Stimulated activated CD4-positive, alpha-beta T cell treated with anti-CD3 and anti-CD28 coated beads, TNF-alpha, amount 100 ng/mL, for 24 hours (primary cell): ENCODE measurements around the gene ASPHD1.
"Not testable (repeated sequence)": the region's sequence is repeated elsewhere in the genome, so short reads cannot be mapped to it uniquely, and the experiment has no call there.

Experiments
- DNase-seq, 3 experiments: peaks; one replicate each; pipeline ENCODE4 v3.0.0-alpha.2; 2020; ENCODE audit warnings: low read depth in 3 of 3

ASPHD1 gene

GRCh38 chr16:29900102-29900887 lies at the start of gene ASPHD1:
Gene ASPHD1, plus strand, starts transcription at chr16:29900488. Its CDS starts 484 bp downstream, at chr16:29900972.
- DNase-seq: peak in 2 of 3 experiments; percentile 53 to 67

GRCh38 chr16:29850998-29851397 lies 49.3 kb upstream of the ASPHD1 start:
- DNase-seq: no peak

GRCh38 chr16:29852654-29853053 lies 47.6 kb upstream of the ASPHD1 start:
- no peak for DNase-seq

- DNase-seq: no peak
Measured at GRCh38 chr16:29854520-29855100, 45.7 kb upstream of the ASPHD1 start.

- DNase-seq: no peak
Measured at GRCh38 chr16:29857133-29857760, 43.0 kb upstream of the ASPHD1 start.

GRCh38 chr16:29858149-29858849 lies 42.0 kb upstream of the ASPHD1 start:
- no peak for DNase-seq

- DNase-seq: no peak
Measured at GRCh38 chr16:29858974-29859373, 41.3 kb upstream of the ASPHD1 start.

- no peak for DNase-seq
Measured at GRCh38 chr16:29860218-29860617, 40.1 kb upstream of the ASPHD1 start.

GRCh38 chr16:29862383-29862883 lies 37.9 kb upstream of the ASPHD1 start:
- DNase-seq: no peak

- DNase-seq: peak; percentile 82 to 92 (median 84)
Measured at GRCh38 chr16:29862884-29863668, 37.2 kb upstream of the ASPHD1 start, which contains the start of gene CDIPT. Gene CDIPT, minus strand, starts transcription at chr16:29863226. Its CDS starts 369 bp downstream, at chr16:29862857.

- DNase-seq: no peak
Measured at GRCh38 chr16:29863669-29863984, 36.7 kb upstream of the ASPHD1 start.

GRCh38 chr16:29864205-29864604 lies 36.1 kb upstream of the ASPHD1 start:
- DNase-seq: no peak

GRCh38 chr16:29868396-29869009 lies 31.8 kb upstream of the ASPHD1 start:
- no peak for DNase-seq

GRCh38 chr16:29869067-29869466 lies 31.2 kb upstream of the ASPHD1 start:
- DNase-seq: not testable (repeated sequence)

- no peak for DNase-seq
Measured at GRCh38 chr16:29871822-29872546, 28.3 kb upstream of the ASPHD1 start.

GRCh38 chr16:29873319-29873718 lies 27.0 kb upstream of the ASPHD1 start:
- DNase-seq: no peak

GRCh38 chr16:29875206-29875605 lies 25.1 kb upstream of the ASPHD1 start:
- DNase-seq: no peak

GRCh38 chr16:29876217-29876593 lies 24.1 kb upstream of the ASPHD1 start:
- no peak for DNase-seq

GRCh38 chr16:29876594-29877249 lies 23.6 kb upstream of the ASPHD1 start:
- peak in 2 of 3 experiments; percentile 12 to 33 for DNase-seq
